Measurements from ENCODE around the gene MRM1.

MRM1 gene

GRCh38 chr17:36614081-36614480 is 12.7 kb downstream of the MRM1 start:
- Histone ChIP-seq H3K79me2 (ENCODE audit: control insufficient read depth, insufficient read depth, low read length, unreplicated experiment) (no peaks in the 10 kb centered on the region), H3K36me3 (ENCODE audit: insufficient read depth, low read length) (no peaks in the 10 kb centered on the region), H3K4me3 (ENCODE audit: low read depth, low read length) (no peak overlapping the region), H3K27ac (ENCODE audit: low read depth, low read length) (no peak overlapping the region), H2AFZ (ENCODE audit: low read length, unreplicated experiment) (no peak overlapping the region), H3K27me3 (ENCODE audit: insufficient read depth, low read length) (no peaks in the 10 kb centered on the region), H3K4me1 (ENCODE audit: control insufficient read depth, insufficient read depth, low read length, unreplicated experiment) (peaks cover 14% of the 10 kb centered on the region)

GRCh38 chr17:36614933-36615332 is 13.6 kb downstream of the MRM1 start:
- Histone ChIP-seq H3K27ac (ENCODE audit: low read depth, low read length) (no peak overlapping the region), H3K4me3 (ENCODE audit: low read depth, low read length) (no peak overlapping the region), H3K4me1 (ENCODE audit: control insufficient read depth, insufficient read depth, low read length, unreplicated experiment) (peaks cover 9% of the 10 kb centered on the region), H2AFZ (ENCODE audit: low read length, unreplicated experiment) (no peak overlapping the region), H3K36me3 (ENCODE audit: insufficient read depth, low read length) (no peaks in the 10 kb centered on the region), H3K27me3 (ENCODE audit: insufficient read depth, low read length) (no peaks in the 10 kb centered on the region), H3K79me2 (ENCODE audit: control insufficient read depth, insufficient read depth, low read length, unreplicated experiment) (no peaks in the 10 kb centered on the region)

- no peak overlapping the region for H3K4me3 ChIP-seq (ENCODE audit: low read depth, low read length)
- no peak overlapping the region for H3K27ac ChIP-seq (ENCODE audit: low read depth, low read length)
- H3K79me2 ChIP-seq (ENCODE audit: control insufficient read depth, insufficient read depth, low read length, unreplicated experiment): no peaks in the 10 kb centered on the region
- peaks cover 8% of the 10 kb centered on the region for H3K4me1 ChIP-seq (ENCODE audit: control insufficient read depth, insufficient read depth, low read length, unreplicated experiment)
- no peak overlapping the region for H2AFZ ChIP-seq (ENCODE audit: low read length, unreplicated experiment)
- no peaks in the 10 kb centered on the region for H3K36me3 ChIP-seq (ENCODE audit: insufficient read depth, low read length)
- H3K27me3 ChIP-seq (ENCODE audit: insufficient read depth, low read length): no peaks in the 10 kb centered on the region; the same call in 1 of the 2 replicates
Measured at GRCh38 chr17:36616061-36617029, 15.0 kb downstream of the MRM1 start.

DNA sequence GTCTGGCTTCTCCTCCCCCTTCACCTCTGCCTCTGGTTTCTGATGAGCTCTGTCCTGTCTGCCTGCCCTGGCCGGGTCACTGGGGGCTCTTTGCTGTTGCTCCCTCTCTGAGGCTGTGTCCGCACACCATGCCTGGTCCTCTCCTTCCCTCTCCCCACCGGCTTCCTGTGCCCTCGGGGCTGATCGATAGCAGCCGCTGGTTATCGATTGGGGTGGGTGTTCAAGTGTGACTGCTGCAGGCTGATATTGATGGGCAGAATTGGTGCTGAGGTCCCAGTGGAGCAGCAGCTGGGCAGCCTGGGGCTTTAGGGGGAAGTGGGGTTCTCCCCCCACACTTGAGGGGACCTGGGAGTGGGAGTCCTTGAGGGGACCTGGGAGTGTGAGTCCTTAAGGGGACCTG is 16.4 kb downstream of the MRM1 start:
- Histone ChIP-seq H2AFZ (ENCODE audit: low read length, unreplicated experiment) (no peak overlapping the region), H3K4me3 (ENCODE audit: low read depth, low read length) (no peak overlapping the region), H3K27ac (ENCODE audit: low read depth, low read length) (no peak overlapping the region), H3K36me3 (ENCODE audit: insufficient read depth, low read length) (no peaks in the 10 kb centered on the region), H3K79me2 (ENCODE audit: control insufficient read depth, insufficient read depth, low read length, unreplicated experiment) (no peaks in the 10 kb centered on the region), H3K27me3 (ENCODE audit: insufficient read depth, low read length) (no peaks in the 10 kb centered on the region; the same call in 1 of the 2 replicates), H3K4me1 (ENCODE audit: control insufficient read depth, insufficient read depth, low read length, unreplicated experiment) (no peaks in the 10 kb centered on the region)

DNA sequence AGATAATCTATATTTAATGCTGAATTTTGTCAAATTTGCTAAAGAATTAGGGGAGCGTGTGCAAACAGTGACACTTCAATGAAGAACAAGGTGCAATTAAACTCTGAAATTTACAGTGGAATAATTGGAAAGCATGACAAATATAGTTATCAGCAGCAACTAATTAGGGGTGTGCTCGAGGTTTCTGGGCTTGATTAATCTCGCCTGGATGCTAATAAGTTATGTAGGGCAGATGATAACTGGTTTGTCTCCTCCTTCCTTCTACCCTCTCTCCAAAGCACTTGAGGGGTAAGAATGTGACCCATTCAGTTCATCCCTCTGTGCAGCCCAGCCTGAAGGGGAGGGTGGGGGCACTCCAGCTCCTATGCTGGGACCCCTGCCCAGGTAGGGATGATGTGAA is 21.9 kb downstream of the MRM1 start:
- Histone ChIP-seq H3K79me2 (ENCODE audit: control insufficient read depth, insufficient read depth, low read length, unreplicated experiment) (no peaks in the 10 kb centered on the region), H3K36me3 (ENCODE audit: insufficient read depth, low read length) (no peaks in the 10 kb centered on the region), H3K4me3 (ENCODE audit: low read depth, low read length) (no peak overlapping the region), H3K27ac (ENCODE audit: low read depth, low read length) (no peak overlapping the region), H2AFZ (ENCODE audit: low read length, unreplicated experiment) (no peak overlapping the region), H3K27me3 (ENCODE audit: insufficient read depth, low read length) (no peaks in the 10 kb centered on the region; the same call in 1 of the 2 replicates), H3K4me1 (ENCODE audit: control insufficient read depth, insufficient read depth, low read length, unreplicated experiment) (no peaks in the 10 kb centered on the region)

DNA sequence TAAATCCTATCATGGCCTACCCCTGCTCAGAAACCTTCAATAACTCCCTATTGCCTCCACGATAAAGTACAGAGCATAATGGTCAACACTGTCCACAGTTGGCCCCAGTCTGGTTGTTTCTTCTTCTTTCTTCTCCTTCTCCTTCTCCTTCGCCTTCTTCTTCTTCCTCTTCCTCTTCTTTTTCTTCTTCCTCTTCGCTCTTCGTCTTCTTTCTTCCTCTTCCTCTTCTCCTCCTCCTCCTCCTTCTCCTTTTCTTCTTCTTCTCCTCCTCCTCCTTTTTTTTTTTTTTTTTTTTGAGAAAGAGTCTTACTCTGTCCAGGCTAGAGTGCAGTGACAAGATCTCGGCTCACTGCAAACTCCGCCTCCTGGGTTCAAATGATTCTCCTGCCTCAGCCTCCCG is 23.8 kb downstream of the MRM1 start:
- H3K36me3 ChIP-seq (ENCODE audit: insufficient read depth, low read length): no peaks in the 10 kb centered on the region
- no peak overlapping the region for H3K4me3 ChIP-seq (ENCODE audit: low read depth, low read length)
- no peaks in the 10 kb centered on the region for H3K4me1 ChIP-seq (ENCODE audit: control insufficient read depth, insufficient read depth, low read length, unreplicated experiment)
- no peaks in the 10 kb centered on the region; the same call in 1 of the 2 replicates for H3K27me3 ChIP-seq (ENCODE audit: insufficient read depth, low read length)
- H3K79me2 ChIP-seq (ENCODE audit: control insufficient read depth, insufficient read depth, low read length, unreplicated experiment): no peaks in the 10 kb centered on the region
- H2AFZ ChIP-seq (ENCODE audit: low read length, unreplicated experiment): no peak overlapping the region
- no peak overlapping the region for H3K27ac ChIP-seq (ENCODE audit: low read depth, low read length)

- no peak overlapping the region for H2AFZ ChIP-seq (ENCODE audit: low read length, unreplicated experiment)
Measured at GRCh38 chr17:36627101-36627500, 25.7 kb downstream of the MRM1 start.

GRCh38 chr17:36628576-36628975 is 27.2 kb downstream of the MRM1 start:
- Histone ChIP-seq H3K79me2 (ENCODE audit: control insufficient read depth, insufficient read depth, low read length, unreplicated experiment) (no peaks in the 10 kb centered on the region), H2AFZ (ENCODE audit: low read length, unreplicated experiment) (no peak overlapping the region), H3K4me1 (ENCODE audit: control insufficient read depth, insufficient read depth, low read length, unreplicated experiment) (no peaks in the 10 kb centered on the region), H3K36me3 (ENCODE audit: insufficient read depth, low read length) (no peaks in the 10 kb centered on the region), H3K4me3 (ENCODE audit: low read depth, low read length) (no peak overlapping the region), H3K27me3 (ENCODE audit: insufficient read depth, low read length) (peaks cover 24% of the 10 kb centered on the region), H3K27ac (ENCODE audit: low read depth, low read length) (no peak overlapping the region)

More at GRCh38 chr17:36627101-36627500, 25.7 kb downstream of the MRM1 start:
- Histone ChIP-seq H3K36me3 (ENCODE audit: insufficient read depth, low read length) (no peaks in the 10 kb centered on the region), H3K27ac (ENCODE audit: low read depth, low read length) (no peak overlapping the region), H3K4me3 (ENCODE audit: low read depth, low read length) (no peak overlapping the region), H3K4me1 (ENCODE audit: control insufficient read depth, insufficient read depth, low read length, unreplicated experiment) (no peaks in the 10 kb centered on the region), H3K27me3 (ENCODE audit: insufficient read depth, low read length) (peaks cover 9% of the 10 kb centered on the region), H3K79me2 (ENCODE audit: control insufficient read depth, insufficient read depth, low read length, unreplicated experiment) (no peaks in the 10 kb centered on the region)

DNA sequence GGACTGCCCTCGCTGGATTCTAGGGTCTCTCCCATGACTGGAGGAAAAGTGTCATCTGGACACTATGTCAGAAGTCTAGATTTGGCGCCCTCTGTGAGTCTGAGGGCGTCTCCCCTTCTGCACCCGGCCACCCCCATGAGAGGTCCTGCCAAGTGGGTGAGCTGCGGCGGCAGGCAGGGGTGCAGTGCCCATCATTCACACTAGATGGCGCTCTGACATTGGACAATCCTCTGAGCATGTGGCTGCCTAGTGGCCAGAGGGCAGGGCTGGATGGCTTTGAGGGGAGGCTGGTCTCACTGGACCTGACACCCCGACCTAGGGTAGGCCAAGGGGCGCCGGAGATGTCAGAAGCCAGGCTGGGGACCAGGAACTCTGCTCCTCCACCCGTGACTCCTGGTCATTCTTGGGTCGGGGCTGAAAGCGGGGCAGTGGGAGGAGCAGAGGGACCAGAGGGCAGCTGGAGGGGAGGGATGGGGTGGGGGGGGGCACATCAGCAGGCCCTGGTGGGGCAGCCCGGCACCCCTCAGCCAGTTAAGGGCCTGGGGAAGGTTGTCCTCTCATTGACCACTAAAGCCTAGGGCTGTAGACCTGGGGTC is 28.0 kb downstream of the MRM1 start:
- no peak overlapping the region for H3K4me3 ChIP-seq (ENCODE audit: low read depth, low read length)
- no peaks in the 10 kb centered on the region for H3K36me3 ChIP-seq (ENCODE audit: insufficient read depth, low read length)
- no peaks in the 10 kb centered on the region for H3K79me2 ChIP-seq (ENCODE audit: control insufficient read depth, insufficient read depth, low read length, unreplicated experiment)
- no peak overlapping the region for H3K27ac ChIP-seq (ENCODE audit: low read depth, low read length)
- no peak overlapping the region for H2AFZ ChIP-seq (ENCODE audit: low read length, unreplicated experiment)
- no peaks in the 10 kb centered on the region for H3K4me1 ChIP-seq (ENCODE audit: control insufficient read depth, insufficient read depth, low read length, unreplicated experiment)
- H3K27me3 ChIP-seq (ENCODE audit: insufficient read depth, low read length): peaks cover 31% of the 10 kb centered on the region

- H3K4me3 ChIP-seq (ENCODE audit: low read depth, low read length): no peak overlapping the region
- no peaks in the 10 kb centered on the region for H3K4me1 ChIP-seq (ENCODE audit: control insufficient read depth, insufficient read depth, low read length, unreplicated experiment)
- no peaks in the 10 kb centered on the region for H3K79me2 ChIP-seq (ENCODE audit: control insufficient read depth, insufficient read depth, low read length, unreplicated experiment)
- H2AFZ ChIP-seq (ENCODE audit: low read length, unreplicated experiment): no peak overlapping the region
- H3K36me3 ChIP-seq (ENCODE audit: insufficient read depth, low read length): no peaks in the 10 kb centered on the region
- H3K27me3 ChIP-seq (ENCODE audit: insufficient read depth, low read length): peaks cover 38% of the 10 kb centered on the region
- no peak overlapping the region for H3K27ac ChIP-seq (ENCODE audit: low read depth, low read length)
Measured at GRCh38 chr17:36629970-36630502, 28.7 kb downstream of the MRM1 start.
